Left colon (tissue), 2 donors: Measurements from ENCODE around the gene MIA2. TPM values are rescaled to one million over a fixed set of nuclear protein-coding genes. Genes with fewer than 3 reads are reported as not detected.
A peak's percentile ranks its signal among the peaks of the same experiment; 100 is the strongest.
"Not testable (repeated sequence)": the region's sequence is repeated elsewhere in the genome, so short reads cannot be mapped to it uniquely, and the experiment has no call there.

Source experiments
- ATAC-seq: fragments of 200-7000 bp; cut with Tn5 transposase; one replicate; pipeline ENCODE4 v1.9.1; 2020; ENCODE audit warnings: mild to moderate bottlenecking, moderate library complexity
- DNase-seq, 2 donors: peaks; one replicate each; pipeline ENCODE4 v3.0.0-alpha.2; 2020
- intact Hi-C, 2 donors: fragments of 100-400 bp; cut with DNase I in 1 of 2; cut with micrococcal nuclease in 1 of 2; formaldehyde crosslinking; loops; one replicate each; pipeline versions ENCODE4 v1.11.2 to v1.14.0; 2022; cut with DNase I, micrococcal nuclease
- long read RNA-seq: library from polyadenylated mRNA; unstranded; transcript quantifications from one replicate; pipeline ENCODE4 v2.0.0, GENCODE V29; 2021
- total RNA-seq, 2 donors: library from RNA; stranded (reverse); fragmentation: NEBNext Ultra II Directional; extraction: Animal tissue kit (Norgen Biotek cat#: 25700); gene quantifications; one replicate each; pipeline ENCODE4 v1.2.1, GENCODE V29; 2021
- donor health status: DM: no; HTN: no; CAD: no.
- donor health status: DM: yes; HTN: yes; CAD: no.

Gene MIA2
- 10 to 100 TPM; 52.4 to 67.9 TPM for total RNA-seq
- long read RNA-seq, partial matches to known transcripts: 7 of 40 reads
- long read RNA-seq, other reads (novel, unspliced or antisense): 33 of 40 reads

- intact Hi-C loops: no loop called here
- DNase-seq: no peak
- peak; percentile 76 for ATAC-seq
These were observed at the start of gene MIA2 for GRCh38 chr14:39233680-39234326. Gene MIA2, plus strand, starts transcription at chr14:39233915. Its CDS starts 200 bp downstream, at chr14:39234115.

DNA sequence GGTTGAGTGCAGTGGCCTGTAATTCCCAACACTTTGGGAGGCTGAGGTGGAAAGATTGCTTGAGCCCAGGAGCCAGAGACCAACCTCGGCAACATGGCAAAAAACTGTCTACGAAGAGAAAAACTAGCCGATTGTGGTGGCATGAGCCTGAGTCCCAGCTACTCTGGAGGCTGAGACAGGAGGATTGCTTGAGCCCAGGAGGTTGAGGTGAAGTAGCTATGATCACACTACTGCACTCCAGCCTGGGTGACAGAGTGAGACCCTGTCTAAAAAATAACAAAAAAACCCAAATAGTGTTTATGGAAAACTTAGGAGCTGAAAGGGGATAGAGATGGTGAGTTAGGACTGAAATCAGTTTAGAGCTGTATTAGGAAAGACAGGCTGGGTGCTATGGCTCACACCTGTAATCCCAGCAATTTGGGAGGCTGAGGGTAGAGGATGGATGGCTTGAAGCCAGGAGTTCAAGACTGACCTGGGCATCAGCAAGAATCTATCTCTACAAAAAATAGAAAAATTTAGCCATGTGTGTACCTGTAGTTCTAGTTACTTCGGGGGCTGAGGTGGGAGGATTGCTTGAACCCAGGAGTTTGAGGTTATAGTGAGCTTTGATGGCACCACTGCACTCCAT lies 49.0 kb upstream of the MIA2 start:
- intact Hi-C loops: no loop called here
- no peak for DNase-seq
- peak; percentile 15 for ATAC-seq

DNA sequence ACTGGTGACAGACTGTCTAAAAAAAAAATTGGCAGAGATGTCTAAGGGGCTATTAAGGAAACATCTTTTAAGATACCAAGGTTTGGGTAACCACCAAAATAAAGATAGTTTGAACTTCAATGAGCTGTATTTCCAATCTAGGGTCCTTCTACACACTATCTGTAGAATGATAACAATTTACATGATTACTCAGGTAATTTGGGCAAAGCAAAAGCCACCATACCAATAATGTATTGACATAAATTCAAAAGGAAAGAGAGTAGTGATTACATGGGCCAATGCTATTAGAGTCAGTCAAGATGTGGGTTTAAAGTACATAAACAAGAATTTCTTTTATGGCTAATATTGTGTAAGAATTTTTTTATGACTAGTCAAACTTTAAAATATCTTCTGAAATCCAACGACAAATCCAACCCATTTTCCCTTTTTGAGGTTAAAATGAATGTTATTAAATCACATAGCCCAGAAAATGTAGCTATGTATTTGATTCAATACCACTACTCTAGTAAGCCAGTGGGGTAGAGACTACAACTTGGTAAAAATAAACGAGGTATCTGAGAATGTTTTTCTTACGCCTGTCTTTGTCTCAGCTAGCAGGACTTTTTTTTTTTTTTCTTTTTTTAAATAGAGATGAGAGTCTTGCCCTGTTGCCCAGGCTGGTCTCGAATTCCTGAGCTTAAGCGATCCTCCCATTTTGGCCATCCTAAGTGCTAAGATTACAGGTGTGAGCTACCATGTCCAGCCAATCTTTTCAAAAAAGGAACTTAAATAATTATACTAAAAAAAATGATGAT lies 48.3 kb upstream of the MIA2 start:
- DNase-seq (no peak), ATAC-seq (no peak)
- intact Hi-C loops: no loop called here

- DNase-seq (no peak), ATAC-seq (no peak)
- intact Hi-C loops: no loop called here
These were observed 46.7 kb upstream of the MIA2 start for GRCh38 chr14:39186941-39187525.

DNA sequence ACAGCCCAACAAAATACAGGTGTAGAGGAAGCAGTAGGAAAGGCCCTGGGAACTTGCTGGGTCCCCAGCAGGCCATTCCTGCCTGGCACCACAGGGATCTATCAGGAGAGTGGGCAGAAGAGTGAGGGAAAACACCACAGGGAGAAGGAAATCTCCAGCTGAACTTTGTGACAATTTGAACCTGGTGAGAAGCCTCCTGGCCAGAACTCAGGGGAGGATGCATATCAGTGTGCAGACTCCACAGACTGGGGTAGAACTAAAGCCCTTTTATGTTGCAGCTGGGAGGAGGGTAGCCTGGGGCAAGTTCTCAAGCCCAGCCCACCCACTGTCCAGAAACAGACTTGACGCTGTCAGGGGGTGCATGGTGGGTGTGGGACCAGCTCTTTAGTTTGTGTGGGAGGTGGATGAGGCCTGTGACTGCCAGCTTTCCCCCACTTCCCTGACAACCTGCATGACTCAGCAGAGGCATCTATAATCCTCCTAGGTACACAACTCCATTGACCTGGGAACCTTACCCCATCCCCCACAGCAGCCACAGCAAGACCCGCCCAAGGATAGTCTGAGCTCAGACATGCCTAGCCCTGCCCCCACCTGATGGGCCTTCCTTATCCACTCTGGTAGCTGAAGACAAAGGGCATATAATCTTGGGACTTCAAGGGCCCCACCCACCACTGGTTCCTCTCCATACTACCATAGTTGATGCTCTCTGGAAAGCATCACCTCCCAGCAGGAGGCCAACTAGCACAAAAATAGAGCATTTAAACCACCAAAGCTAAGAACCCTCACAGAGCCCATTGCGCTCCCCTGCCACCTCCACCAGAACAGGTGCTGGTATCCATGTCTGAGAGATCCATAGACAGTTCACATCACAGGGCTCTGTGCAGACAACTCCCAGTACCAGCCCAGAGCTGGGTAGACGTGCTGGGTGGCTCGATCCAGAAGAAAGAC lies 29.8 kb upstream of the MIA2 start:
- DNase-seq: peak; percentile 68 to 80
- ATAC-seq: peak; percentile 82
- intact Hi-C loops: no loop called here

DNA sequence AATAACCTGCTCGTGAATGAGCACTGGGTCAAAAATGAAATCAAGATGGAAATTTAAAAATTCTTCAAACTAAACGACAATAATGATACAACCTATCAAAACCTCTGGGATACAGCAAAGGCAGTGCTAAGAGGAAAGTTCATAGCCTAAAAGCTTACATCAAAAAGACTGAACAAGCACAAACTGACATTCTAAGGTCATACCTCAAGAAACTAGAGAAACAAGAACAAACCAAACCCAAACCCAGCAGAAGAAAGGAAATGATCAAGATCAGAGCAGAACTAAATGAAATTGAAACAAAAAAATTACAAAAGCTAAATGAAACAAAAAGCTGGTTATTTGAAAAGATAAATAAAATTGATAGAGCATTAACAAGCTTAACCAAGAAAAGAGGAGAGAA lies 26.3 kb upstream of the MIA2 start:
- intact Hi-C loops, DNase-seq, ATAC-seq: not testable (repeated sequence)

DNA sequence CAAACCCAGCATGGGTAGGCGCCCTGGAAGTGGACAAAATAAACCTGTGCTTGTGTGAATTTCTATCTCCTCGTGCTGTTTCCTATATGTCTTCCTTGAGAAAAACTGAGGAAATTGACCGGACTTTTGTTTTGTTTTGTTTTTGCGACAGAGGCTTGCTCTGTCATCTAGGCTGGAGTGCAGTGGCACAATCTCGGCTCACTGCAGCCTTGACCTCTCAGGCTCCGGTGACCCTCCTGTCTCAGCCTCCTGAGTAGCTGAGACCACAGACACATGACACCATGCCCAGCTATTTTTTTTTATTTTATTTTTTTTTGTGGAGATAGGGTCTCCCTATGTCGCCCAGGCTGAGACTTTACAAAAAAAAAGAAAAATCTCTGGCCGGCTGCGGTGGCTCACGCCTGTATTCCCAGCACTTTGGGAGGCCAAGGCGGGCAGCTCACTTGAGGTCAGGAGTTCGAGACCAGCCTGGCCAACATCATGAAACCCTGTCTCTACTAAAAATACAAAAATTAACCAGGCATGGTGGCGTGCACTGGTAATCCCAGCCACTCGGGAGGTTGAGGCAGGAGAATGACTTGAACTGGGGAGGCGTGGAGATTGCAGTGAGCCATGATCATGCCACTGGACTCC lies 22.5 kb upstream of the MIA2 start:
- ATAC-seq (no peak), DNase-seq (no peak)
- intact Hi-C loops: no loop called here

DNA sequence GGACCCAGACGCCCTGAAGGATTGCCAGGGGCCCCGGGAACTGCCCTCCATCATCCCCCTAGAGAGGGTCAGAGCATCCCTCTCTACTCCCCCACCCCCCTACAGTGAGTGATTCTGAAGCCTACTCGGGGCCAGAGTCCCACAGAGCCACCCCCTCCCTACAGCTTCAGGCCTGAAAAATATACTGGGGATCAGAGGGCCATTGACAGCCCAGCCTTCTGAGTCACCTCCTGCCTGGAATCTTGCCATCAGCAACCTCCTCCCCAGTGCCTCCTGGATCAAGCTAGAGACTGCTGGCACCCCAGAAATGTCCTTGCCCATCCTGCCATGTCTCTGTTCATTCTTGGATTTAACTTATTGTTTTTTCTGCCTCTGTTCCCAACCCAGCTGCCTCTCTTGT lies 21.7 kb upstream of the MIA2 start:
- DNase-seq: no peak
- peak; percentile 37 for ATAC-seq
- intact Hi-C loops: no loop called here

GRCh38 chr14:39212693-39213092 lies 21.0 kb upstream of the MIA2 start:
- intact Hi-C loops: no loop called here
- DNase-seq (no peak), ATAC-seq (no peak)

GRCh38 chr14:39217214-39217879 lies 16.4 kb upstream of the MIA2 start:
- DNase-seq: no peak
- ATAC-seq: peak; percentile 44
- intact Hi-C loops: no loop called here

GRCh38 chr14:39218171-39218769 lies 15.4 kb upstream of the MIA2 start:
- intact Hi-C loops: no loop called here
- ATAC-seq (peak; percentile 93), DNase-seq (no peak)

GRCh38 chr14:39219075-39219499 lies 14.6 kb upstream of the MIA2 start:
- ATAC-seq (peak; percentile 66), DNase-seq (no peak)

GRCh38 chr14:39220473-39220872 lies 13.2 kb upstream of the MIA2 start:
- intact Hi-C loops, ATAC-seq, DNase-seq: not testable (repeated sequence)

More at GRCh38 chr14:39219075-39219499, 14.6 kb upstream of the MIA2 start:
- intact Hi-C loops: no loop called here

DNA sequence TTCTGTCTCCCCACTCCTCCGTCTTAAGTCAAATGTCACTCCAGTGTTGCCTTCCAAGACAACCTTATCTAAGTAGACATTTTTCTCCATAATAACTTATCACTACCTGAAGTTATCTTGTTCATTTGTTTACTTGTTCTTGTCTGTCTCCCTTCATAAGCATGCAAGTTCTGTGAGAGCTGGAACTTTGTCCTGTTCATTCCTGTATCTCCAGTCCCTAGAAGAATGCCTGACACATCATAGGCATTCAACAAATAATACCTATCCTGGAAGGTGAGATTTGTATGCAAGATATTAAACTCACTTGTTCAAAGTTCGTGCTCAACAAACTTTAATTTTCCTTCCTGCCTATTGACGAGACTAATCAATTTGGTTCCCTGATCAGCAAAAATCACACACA lies 5.7 kb upstream of the MIA2 start:
- ATAC-seq (no peak), DNase-seq (no peak)
- intact Hi-C loops: no loop called here

- ATAC-seq (no peak), DNase-seq (no peak)
- intact Hi-C loops: no loop called here
These were observed 5.0 kb upstream of the MIA2 start for GRCh38 chr14:39228509-39229221.

DNA sequence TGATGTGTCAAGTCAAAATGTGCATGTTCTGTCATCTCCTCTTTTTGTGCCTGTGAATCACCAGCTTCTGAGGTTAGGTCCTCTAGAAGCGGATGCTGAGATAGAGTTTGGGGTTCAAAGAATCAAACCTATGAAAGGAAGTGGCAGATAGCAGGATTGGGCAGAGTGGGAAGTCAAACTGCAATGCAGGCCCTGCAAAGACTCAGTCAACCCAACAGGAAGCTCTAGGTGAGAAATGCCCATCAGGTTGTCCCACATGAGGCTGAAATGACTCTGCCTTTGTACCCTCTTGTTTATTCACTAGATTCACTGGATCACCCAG lies 4.5 kb upstream of the MIA2 start:
- ATAC-seq (peak; percentile 21), DNase-seq (no peak)
- intact Hi-C loops: no loop called here
